BLaER1 (cell line): ENCODE measurements around the gene NANS.
"Not testable (repeated sequence)": the region's sequence is repeated elsewhere in the genome, so short reads cannot be mapped to it uniquely, and the experiment has no call there.

Source experiments
- H3K27ac ChIP-seq: shearing (Covaris generic); formaldehyde crosslinking; 2 replicates; pipeline ENCODE4 v1.8.1; 2022
- H3K27me3 ChIP-seq: shearing (Covaris generic); formaldehyde crosslinking; 2 replicates; pipeline ENCODE4 v1.8.1; 2022
- H3K36me3 ChIP-seq: shearing (Covaris generic); formaldehyde crosslinking; 2 replicates; pipeline ENCODE4 v1.8.1; 2022
- H3K4me1 ChIP-seq: shearing (Covaris generic); formaldehyde crosslinking; 2 replicates; pipeline ENCODE4 v1.8.1; 2022
- H3K4me2 ChIP-seq: shearing (Covaris generic); formaldehyde crosslinking; 2 replicates; pipeline ENCODE4 v1.8.1; 2022
- H3K4me3 ChIP-seq: shearing (Covaris generic); formaldehyde crosslinking; 2 replicates; pipeline ENCODE4 v1.8.1; 2022
- H3K9ac ChIP-seq: shearing (Covaris generic); formaldehyde crosslinking; 2 replicates; pipeline ENCODE4 v1.8.1; 2022
- H3K9me3 ChIP-seq: shearing (Covaris generic); formaldehyde crosslinking; 2 replicates; pipeline ENCODE4 v1.8.1; 2022
- H4K20me1 ChIP-seq: shearing (Covaris generic); formaldehyde crosslinking; 2 replicates; pipeline ENCODE4 v1.8.1; 2022
- Cebpa-rat ChIP-seq: shearing (Covaris generic); IDR thresholded peaks from 2 replicates; pipeline ENCODE4 v1.8.1; 2022

NANS gene

GRCh38 chr9:98070704-98071103 is 14.2 kb downstream of the NANS start:
- no peak overlapping the region for H3K9ac ChIP-seq
- no peak overlapping the region for H3K27ac ChIP-seq
- H4K20me1 ChIP-seq = no peaks in the 10 kb centered on the region
- no peak overlapping the region for H3K4me3 ChIP-seq
- peaks cover 28% of the 10 kb centered on the region; the same call in 1 of the 2 replicates for H3K36me3 ChIP-seq
- no peak overlapping the region for H3K4me2 ChIP-seq
- H3K27me3 ChIP-seq = no peaks in the 10 kb centered on the region
- H3K4me1 ChIP-seq = peaks cover 35% of the 10 kb centered on the region
- no peak for TF ChIP-seq Cebpa-rat
- no peaks in the 10 kb centered on the region for H3K9me3 ChIP-seq

- H3K4me1 ChIP-seq = peaks cover 29% of the 10 kb centered on the region
- no peak overlapping the region for H3K4me2 ChIP-seq
- 0 out of 2 replicates have a peak overlapping the region, but pooled peaks have one; percentile 35 for H3K27ac ChIP-seq
- no peak for TF ChIP-seq Cebpa-rat
- H3K27me3 ChIP-seq = no peaks in the 10 kb centered on the region
- peaks cover 28% of the 10 kb centered on the region; the same call in 1 of the 2 replicates for H3K36me3 ChIP-seq
- H3K9ac ChIP-seq = no peak overlapping the region
- H3K4me3 ChIP-seq = no peak overlapping the region
- H4K20me1 ChIP-seq = no peaks in the 10 kb centered on the region
- H3K9me3 ChIP-seq = no peaks in the 10 kb centered on the region
Observed at GRCh38 chr9:98071737-98072136, 15.2 kb downstream of the NANS start.

DNA sequence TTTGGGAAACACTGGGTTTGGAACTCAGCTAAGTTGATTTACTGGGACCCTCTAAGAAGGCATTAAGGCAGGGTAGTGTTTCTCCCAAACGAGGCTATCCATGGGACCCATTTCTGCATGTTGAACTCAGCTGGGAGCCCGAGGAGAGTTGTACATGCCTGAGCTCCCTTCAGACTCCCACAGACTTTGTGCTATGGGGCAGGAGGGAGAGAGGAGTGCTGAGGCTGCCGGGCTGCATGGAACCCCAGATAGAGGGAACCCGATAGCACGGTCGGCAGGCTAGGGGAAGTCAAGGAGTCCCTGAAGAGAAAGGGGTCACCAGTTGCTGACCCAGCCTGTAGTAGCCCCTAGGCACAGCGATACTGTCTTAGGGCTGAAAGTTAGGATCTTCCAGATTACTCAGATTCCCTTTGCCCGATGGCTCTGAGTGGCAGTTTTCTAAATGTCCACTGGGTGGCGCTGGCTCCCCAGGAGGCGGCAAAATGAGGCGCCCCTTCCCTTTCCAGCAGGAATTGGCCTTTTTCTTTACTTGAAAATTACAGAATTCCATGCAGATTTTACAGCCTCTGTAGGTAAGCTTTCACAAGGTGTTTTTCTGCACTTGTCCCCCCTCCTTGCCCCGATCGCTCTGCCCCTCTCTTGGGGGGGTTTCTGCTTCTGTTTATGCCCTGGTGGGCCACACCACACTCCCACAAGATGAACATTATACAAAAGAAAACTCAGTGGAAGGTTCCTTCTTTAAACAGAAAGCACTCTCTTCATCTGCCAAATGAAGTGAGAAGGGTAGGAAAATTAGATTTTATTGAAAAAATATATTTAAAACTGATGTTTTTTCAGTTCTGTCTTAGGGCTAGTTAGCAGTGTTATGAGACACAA is 17.8 kb downstream of the NANS start:
- no peak overlapping the region for H3K4me3 ChIP-seq
- H3K4me2 ChIP-seq = peak overlapping the region; percentile 46
- TF ChIP-seq Cebpa-rat = no peak
- no peaks in the 10 kb centered on the region for H4K20me1 ChIP-seq
- H3K27me3 ChIP-seq = no peaks in the 10 kb centered on the region
- peaks cover 28% of the 10 kb centered on the region for H3K4me1 ChIP-seq
- peak overlapping the region; percentile 45 for H3K27ac ChIP-seq
- peaks cover 34% of the 10 kb centered on the region for H3K36me3 ChIP-seq
- no peaks in the 10 kb centered on the region for H3K9me3 ChIP-seq
- no peak overlapping the region for H3K9ac ChIP-seq

DNA sequence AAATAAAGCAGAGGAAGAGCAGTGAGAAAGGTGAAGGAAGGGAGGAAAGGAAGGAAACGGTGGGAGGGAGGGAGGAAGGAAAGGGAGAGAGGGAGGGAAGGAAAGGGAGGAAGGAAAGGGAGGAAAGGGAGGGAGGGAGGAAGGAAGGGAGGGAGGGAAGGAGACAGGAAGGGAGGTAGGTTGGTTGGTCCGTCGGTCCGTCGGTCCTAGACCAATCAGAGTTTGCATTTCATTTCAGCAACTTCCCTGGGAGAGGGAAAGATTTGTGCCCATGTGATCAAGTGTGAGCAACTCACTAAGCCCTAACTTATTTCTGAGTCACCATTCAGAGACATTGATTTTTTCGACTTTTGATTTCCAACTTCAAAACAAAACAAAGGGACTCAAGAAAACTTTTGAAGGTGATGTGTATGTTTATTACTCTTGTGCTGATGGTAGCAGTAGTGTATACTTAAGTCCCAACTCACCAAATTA is 18.8 kb downstream of the NANS start:
- H3K4me2 ChIP-seq = peak overlapping the region; percentile 46
- TF ChIP-seq Cebpa-rat = no peak
- no peaks in the 10 kb centered on the region for H3K27me3 ChIP-seq
- H4K20me1 ChIP-seq = no peaks in the 10 kb centered on the region
- no peak overlapping the region for H3K9ac ChIP-seq
- peaks cover 28% of the 10 kb centered on the region for H3K4me1 ChIP-seq
- H3K27ac ChIP-seq = no peak overlapping the region
- H3K4me3 ChIP-seq = no peak overlapping the region
- peaks cover 35% of the 10 kb centered on the region for H3K36me3 ChIP-seq
- H3K9me3 ChIP-seq = no peaks in the 10 kb centered on the region

GRCh38 chr9:98076514-98076890 is 20.0 kb downstream of the NANS start:
- H3K9me3 ChIP-seq, H3K4me2 ChIP-seq, H3K4me3 ChIP-seq, H3K9ac ChIP-seq, H4K20me1 ChIP-seq, H3K27ac ChIP-seq, H3K27me3 ChIP-seq: not testable (repeated sequence)
- peaks cover 45% of the 10 kb centered on the region for H3K36me3 ChIP-seq
- H3K4me1 ChIP-seq = peaks cover 28% of the 10 kb centered on the region

GRCh38 chr9:98078895-98079294 is 22.4 kb downstream of the NANS start:
- no peak overlapping the region for H3K27ac ChIP-seq
- TF ChIP-seq Cebpa-rat = no peak
- no peak overlapping the region for H3K4me3 ChIP-seq
- peaks cover 67% of the 10 kb centered on the region for H3K36me3 ChIP-seq
- H3K4me1 ChIP-seq = peaks cover 22% of the 10 kb centered on the region
- H3K9me3 ChIP-seq = no peaks in the 10 kb centered on the region
- H4K20me1 ChIP-seq = no peaks in the 10 kb centered on the region
- no peaks in the 10 kb centered on the region for H3K27me3 ChIP-seq
- H3K4me2 ChIP-seq = no peak overlapping the region
- no peak overlapping the region for H3K9ac ChIP-seq

DNA sequence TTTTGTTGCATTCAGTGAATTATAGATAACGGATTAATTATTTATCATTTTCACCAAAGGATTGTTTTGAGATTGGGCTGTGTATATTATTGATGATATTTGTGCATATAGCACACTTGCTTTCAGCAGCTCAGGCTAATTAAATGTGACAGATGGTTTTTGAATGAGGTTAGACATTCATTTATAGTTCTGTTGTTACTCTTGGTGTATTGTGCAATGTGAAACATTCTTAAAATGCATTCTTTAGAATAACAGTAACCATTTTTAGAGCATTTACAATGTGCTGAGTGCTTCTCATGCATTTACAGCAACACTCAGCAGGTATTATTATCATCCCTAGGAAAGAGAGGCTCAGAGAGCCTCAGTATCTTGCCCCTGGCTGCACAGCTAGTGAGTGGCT is 23.8 kb downstream of the NANS start:
- Histone ChIP-seq H4K20me1 (no peaks in the 10 kb centered on the region), H3K9ac (no peak overlapping the region), H3K4me3 (no peak overlapping the region), H3K4me1 (peaks cover 8% of the 10 kb centered on the region), H3K4me2 (no peak overlapping the region), H3K27ac (no peak overlapping the region), H3K27me3 (no peaks in the 10 kb centered on the region), H3K36me3 (peaks cover 81% of the 10 kb centered on the region), H3K9me3 (no peaks in the 10 kb centered on the region)
- 0 out of 2 replicates have a peak, but pooled peaks have one; percentile 12 for TF ChIP-seq Cebpa-rat

DNA sequence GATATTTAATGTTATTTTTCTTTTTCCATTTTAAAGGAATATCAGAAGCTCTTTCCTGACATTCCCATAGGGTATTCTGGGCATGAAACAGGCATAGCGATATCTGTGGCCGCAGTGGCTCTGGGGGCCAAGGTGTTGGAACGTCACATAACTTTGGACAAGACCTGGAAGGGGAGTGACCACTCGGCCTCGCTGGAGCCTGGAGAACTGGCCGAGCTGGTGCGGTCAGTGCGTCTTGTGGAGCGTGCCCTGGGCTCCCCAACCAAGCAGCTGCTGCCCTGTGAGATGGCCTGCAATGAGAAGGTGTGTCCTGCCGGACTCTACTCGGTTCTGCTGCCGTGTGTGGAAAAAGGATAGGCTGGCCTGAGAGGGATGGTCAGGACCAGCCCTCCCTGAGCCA is 24.2 kb downstream of the NANS start:
- no peak for TF ChIP-seq Cebpa-rat
- no peak overlapping the region for H3K4me3 ChIP-seq
- no peak overlapping the region for H3K4me2 ChIP-seq
- peaks cover 81% of the 10 kb centered on the region for H3K36me3 ChIP-seq
- no peak overlapping the region for H3K9ac ChIP-seq
- peaks cover 8% of the 10 kb centered on the region for H3K4me1 ChIP-seq
- no peaks in the 10 kb centered on the region for H3K27me3 ChIP-seq
- H3K9me3 ChIP-seq = no peaks in the 10 kb centered on the region
- no peaks in the 10 kb centered on the region for H4K20me1 ChIP-seq
- no peak overlapping the region for H3K27ac ChIP-seq

DNA sequence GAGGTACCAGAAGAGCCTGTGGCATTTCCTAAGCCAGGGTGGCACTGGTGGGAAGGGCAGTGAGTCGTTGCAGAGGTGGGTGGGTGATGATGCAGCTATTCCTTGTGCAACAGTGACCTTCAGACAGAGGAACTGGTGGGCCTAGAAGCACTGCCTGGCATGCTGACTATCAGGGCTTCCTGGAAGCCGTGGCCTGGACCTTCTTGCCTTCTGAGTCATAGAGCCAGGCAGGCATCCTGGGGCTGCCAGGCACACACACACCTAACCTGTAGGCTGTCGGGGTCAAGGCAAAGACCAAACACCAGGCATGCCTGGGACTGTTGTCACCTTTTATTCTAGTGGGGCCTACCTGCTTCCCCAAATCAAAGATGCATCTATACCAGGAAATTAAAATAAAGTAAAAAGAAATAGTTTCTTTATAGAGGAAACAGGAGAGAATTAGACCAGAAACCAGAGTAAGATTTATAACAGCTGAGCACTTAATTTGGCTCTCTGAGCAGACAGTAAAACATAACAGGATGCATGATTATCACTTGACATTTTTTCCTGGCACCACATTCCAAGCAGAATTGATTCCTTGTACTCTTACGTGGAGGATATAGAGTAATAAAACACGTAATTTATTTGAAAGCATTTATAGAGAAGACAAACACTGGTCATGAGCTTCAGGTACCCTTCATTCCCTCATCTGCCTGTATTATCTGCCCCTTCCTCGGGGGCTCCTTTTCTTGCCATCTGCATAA is 25.1 kb downstream of the NANS start:
- no peak overlapping the region for H3K4me3 ChIP-seq
- peaks cover 13% of the 10 kb centered on the region for H3K4me1 ChIP-seq
- H4K20me1 ChIP-seq = no peaks in the 10 kb centered on the region
- no peak overlapping the region for H3K27ac ChIP-seq
- H3K36me3 ChIP-seq = peaks cover 86% of the 10 kb centered on the region
- no peak overlapping the region for H3K4me2 ChIP-seq
- no peaks in the 10 kb centered on the region for H3K9me3 ChIP-seq
- H3K27me3 ChIP-seq = no peaks in the 10 kb centered on the region
- no peak for TF ChIP-seq Cebpa-rat
- H3K9ac ChIP-seq = no peak overlapping the region

DNA sequence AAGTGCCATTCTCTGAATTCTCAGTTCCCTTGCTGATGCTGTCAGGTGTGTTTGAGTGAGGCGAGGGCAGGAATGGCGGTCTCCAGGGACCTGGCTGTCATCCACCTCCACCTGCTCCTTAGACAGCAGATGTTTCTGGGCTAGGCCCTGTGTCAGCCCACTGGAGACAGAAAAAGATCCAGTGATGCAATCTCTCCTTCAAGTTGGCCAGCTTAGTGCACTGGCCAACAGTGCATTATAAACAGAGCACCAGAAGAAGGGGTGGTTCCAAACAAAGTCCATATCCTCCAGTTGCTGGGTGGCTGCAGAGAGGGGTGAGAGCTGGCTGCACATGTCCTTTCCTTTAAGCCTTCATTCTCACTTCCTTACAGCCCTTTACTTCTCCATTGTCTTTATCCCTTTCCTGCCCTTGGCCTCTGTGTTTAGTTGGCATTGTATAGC is 26.5 kb downstream of the NANS start:
- no peak overlapping the region for H3K4me3 ChIP-seq
- TF ChIP-seq Cebpa-rat = no peak
- no peaks in the 10 kb centered on the region for H4K20me1 ChIP-seq
- peaks cover 6% of the 10 kb centered on the region; the same call in 1 of the 2 replicates for H3K9me3 ChIP-seq
- H3K36me3 ChIP-seq = peaks cover 86% of the 10 kb centered on the region
- H3K27ac ChIP-seq = no peak overlapping the region
- H3K9ac ChIP-seq = no peak overlapping the region
- peaks cover 27% of the 10 kb centered on the region for H3K4me1 ChIP-seq
- H3K27me3 ChIP-seq = no peaks in the 10 kb centered on the region
- H3K4me2 ChIP-seq = no peak overlapping the region
